Esophagus mucosa (tissue), 1 donor: ENCODE data around the gene ALLC. TPM values are rescaled to one million over a fixed set of nuclear protein-coding genes. Genes with fewer than 3 reads are reported as not detected.

Experiments
- ATAC-seq: fragments of 200-7000 bp; cut with Tn5 transposase; one replicate; pipeline ENCODE4 v1.9.1; 2020
- total RNA-seq: library from RNA; stranded (reverse); gene quantifications from one replicate; pipeline ENCODE4 v1.2.4, GENCODE V29; 2023
- donor health status: DM: yes; HTN: yes; CAD: no.

ALLC gene
- total RNA-seq, 1 donor from 2014 or later: not detected

DNA sequence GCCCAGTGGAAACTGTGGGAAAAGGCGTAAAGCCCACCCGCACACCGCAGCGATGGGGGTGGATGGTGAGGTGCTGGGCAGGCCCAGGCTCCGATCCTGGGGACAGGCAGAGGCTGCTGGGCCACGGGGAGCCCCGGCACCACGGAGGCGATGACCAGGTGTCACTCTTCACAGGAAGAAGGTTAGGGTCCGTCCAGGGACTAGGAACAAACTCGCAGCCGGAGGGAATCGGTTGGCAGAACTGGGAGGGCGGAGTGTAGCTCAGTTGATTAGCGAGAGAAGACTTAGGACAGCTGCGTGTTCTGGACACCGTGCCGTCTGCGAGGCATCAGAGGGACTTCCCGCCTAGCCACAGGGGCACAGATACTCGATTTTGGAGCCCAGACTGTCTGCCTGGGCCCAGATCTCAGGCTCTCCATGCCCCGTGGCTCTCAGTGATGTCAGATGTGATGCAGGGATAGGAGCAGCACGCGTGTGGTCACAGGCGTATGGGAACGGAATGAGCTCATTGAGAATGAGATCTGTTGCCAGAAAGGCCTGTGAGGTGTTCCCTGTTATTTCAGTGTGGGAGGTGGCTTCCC lies 16.1 kb upstream of the ALLC start:
- no peak for ATAC-seq

DNA sequence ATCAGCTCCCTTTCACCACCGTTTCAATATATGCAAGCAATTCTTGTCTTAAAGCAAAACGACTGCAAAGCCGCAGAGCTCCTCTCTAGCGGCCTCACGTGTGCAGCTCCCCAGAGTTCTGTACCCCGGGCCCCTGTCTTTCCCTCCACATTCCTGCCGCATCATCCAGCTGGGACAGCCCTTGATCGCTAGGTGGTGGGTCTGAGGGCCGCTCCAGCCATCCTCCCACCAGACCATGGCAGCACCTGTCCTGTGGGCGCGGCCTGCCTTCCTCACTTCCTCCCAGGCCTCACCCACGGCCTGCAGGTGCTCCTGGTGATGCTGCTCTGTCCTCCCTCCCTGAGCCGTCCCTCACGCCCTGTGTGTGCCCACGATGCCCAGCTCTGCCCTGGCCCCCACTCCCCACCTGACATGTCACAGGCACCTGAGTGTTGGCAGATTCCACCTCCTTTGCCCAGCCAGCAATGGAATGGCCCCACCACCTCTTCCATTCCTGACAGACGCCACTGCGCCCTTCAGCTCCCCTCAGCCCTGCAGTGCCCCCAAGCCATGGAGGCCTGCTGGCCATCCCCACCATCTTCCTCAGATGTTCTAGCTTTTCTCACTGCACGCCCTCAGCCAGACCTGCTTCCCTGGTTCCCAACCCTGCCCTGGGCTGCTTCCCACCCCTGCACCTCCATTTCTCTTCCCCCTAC lies 15.3 kb upstream of the ALLC start:
- no peak for ATAC-seq

DNA sequence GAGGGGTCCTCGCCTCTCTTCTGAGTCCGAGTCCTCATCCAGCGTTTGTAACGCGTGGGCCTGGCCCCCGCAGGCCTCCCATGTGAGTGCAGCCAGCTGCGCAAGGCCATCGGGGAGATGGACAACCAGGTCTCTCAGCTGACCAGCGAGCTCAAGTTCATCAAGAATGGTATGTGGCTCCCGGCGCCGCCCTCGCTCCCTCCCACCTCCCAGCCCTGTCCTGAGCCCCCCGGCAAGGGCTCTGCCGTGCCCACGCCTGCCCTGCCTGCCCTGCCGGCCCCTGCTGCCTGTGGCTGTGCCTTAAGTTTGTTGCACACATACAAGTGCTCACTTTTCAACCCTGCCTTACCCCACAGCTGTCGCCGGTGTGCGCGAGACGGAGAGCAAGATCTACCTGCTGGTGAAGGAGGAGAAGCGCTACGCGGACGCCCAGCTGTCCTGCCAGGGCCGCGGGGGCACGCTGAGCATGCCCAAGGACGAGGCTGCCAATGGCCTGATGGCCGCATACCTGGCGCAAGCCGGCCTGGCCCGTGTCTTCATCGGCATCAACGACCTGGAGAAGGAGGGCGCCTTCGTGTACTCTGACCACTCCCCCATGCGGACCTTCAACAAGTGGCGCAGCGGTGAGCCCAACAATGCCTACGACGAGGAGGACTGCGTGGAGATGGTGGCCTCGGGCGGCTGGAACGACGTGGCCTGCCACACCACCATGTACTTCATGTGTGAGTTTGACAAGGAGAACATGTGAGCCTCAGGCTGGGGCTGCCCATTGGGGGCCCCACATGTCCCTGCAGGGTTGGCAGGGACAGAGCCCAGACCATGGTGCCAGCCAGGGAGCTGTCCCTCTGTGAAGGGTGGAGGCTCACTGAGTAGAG lies 14.4 kb upstream of the ALLC start:
- ATAC-seq: no peak

- ATAC-seq: no peak
Measured at GRCh38 chr2:3644246-3644525, 13.8 kb upstream of the ALLC start.

DNA sequence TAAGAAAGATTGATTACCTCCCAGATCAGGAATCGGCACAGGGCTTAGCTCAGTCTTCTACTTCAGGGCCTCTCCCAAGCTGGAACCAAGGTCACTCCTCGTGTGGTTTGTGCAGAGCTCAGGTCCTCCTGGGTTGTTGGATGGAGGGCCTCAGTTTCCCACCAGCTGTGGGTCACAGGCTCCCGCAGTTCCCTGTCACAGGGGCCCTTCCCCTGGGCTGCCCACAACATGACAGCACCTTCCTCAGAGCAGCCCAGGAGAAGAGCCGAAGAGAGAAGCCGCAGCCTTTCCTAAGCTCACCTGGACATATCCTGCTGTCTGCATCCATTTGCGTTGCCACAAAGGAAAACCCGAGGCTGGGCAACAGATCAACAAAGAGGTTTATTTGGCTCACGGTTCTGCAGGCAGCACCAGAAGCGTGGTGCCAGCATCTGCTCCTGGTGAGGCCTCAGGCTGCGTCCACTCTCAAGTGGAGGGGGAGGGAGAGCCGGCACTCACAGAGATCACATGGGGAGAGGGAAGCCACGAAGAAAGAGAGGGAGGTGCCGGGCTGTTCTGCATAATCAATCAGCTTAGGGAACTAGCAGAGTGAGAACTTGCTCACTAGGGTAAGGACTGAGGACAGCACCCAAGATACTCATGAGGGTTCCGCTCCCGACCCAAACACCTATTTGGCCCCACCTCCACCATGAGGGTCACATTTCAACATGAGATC lies 13.0 kb upstream of the ALLC start:
- no peak for ATAC-seq

DNA sequence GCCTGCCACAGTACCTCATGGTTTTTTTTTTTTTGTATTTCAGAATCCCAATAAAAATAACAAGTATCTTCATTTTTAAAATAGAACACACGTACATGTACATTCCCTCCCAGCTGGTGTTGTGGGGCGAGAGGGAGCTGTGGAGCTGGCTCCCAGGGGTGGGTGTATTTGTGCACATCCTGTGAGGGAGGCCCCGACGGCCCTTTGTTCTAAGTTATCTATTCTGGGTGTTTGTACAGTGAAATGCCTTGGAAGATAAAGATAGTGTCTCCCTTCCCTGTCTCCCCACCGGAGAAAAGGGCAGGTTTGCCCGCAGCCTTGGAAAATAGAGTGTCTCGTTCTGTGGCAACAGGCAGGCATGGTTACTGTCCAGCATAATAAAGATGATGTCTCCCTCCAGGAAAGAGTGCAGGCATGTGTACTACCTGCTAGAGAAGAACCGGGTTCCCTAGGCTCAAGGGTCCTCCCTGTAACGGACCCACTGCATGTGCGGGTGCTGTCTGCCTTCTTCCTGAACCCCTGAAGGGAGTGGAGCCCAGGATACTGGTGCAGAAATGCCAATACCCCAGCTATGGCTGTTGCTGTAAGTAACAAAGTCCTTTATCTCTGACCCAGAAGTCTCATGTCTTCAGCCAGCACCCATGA lies 12.1 kb upstream of the ALLC start:
- no peak for ATAC-seq

- ATAC-seq: no peak
Measured at GRCh38 chr2:3646446-3646845, 11.6 kb upstream of the ALLC start.

- ATAC-seq: no peak
Measured at GRCh38 chr2:3647246-3647645, 10.8 kb upstream of the ALLC start.

DNA sequence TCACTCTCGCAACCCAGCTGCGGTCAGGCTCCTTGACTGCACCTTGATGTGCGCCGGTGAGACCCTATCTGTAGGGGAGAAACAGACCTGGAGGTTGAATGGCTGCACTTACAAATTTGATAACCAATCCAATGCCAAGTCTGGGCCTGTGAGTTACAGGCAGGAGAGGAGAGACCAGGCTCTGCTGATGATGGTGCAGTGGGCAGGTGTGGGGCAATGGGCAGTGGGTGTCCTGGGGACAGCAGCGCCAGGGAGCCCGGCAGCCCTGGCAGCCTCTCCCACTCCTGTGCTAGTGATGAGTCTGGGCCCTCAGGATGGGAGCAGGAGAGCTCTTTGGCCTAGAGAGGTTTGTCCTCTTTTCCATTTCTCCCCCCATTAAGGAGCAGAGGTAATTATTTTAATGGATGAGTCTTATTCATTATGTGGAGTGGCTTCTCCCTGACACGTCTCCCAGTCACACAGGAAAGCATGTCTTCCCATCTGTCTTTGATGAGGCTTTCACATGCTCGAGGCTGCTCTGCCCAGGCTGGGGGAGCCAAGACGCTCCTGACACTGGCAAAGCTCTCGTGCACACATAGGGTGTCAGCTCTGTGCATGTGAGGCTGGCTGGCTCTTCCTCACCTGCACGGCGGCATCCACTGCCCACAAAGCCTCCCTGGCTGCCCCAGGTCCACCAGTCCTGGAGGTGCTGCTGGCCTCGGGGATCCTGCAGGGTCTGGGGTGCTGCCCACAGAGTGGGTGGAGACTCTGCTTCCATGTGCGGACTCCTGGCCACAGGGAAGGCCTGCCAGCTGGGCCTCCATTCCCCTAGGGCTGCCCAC lies 10.0 kb upstream of the ALLC start:
- no peak for ATAC-seq

DNA sequence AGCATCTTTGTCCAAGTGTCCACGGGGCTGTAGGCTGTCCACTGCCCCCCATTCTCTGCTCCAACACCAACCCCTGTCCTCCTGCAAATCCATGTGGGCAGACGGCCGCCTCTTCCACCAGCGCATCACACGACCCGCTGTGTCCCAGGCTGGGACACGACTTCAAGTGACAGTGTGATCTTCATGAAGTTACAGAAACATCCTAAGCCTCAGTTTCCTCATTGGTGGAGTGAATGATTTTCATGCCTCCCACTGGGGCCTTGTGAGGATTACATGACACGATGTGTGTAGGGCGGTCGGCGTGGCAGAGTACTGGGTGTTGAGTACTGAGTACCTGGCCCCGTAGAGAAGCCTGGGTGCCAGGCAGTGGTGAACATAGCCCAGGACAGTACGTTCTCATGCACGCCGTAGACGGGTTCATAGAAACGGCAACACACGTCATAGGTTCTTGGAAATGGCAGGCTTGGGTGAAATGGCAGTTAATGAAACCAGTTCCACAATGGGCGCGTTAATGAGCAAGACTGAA lies 9.3 kb upstream of the ALLC start:
- no peak for ATAC-seq

- no peak for ATAC-seq
Measured at GRCh38 chr2:3649581-3649980, 8.4 kb upstream of the ALLC start.

- ATAC-seq: no peak
Measured at GRCh38 chr2:3650140-3650920, 7.7 kb upstream of the ALLC start.

GRCh38 chr2:3651691-3652648 lies 6.0 kb upstream of the ALLC start:
- ATAC-seq: peak; percentile 34

- ATAC-seq: no peak
Measured at GRCh38 chr2:3652896-3653625, 4.9 kb upstream of the ALLC start.

- ATAC-seq: no peak
Measured at GRCh38 chr2:3654011-3654410, 4.0 kb upstream of the ALLC start.

GRCh38 chr2:3654531-3655225 lies 3.3 kb upstream of the ALLC start:
- no peak for ATAC-seq

- no peak for ATAC-seq
Measured at GRCh38 chr2:3655871-3656761, 1.9 kb upstream of the ALLC start.
